ENCODE measurements around the gene GAS7.
"Not testable (repeated sequence)": the region's sequence is repeated elsewhere in the genome, so short reads cannot be mapped to it uniquely, and the experiment has no call there.

Gene GAS7

DNA sequence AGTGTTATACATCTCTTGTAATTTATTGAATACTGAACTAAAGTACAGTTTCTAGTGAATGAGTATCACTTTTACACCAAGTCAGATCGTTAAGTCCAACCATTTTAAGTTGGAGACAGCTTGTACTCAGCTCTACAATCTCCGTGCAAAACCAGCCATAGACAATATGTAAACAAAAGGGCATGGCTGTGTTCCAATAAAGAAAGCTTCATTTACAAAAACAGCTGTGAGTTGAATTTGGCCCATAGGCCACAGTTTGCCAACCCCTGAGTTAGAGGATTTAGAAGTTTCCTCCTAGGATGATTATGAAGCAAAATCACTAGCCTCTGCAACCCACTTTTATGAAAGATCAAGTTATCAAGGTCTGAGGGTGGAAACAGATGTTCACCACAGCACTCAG, 187.7 kb downstream of the GAS7 start:
- DNase-seq: no peak

DNA sequence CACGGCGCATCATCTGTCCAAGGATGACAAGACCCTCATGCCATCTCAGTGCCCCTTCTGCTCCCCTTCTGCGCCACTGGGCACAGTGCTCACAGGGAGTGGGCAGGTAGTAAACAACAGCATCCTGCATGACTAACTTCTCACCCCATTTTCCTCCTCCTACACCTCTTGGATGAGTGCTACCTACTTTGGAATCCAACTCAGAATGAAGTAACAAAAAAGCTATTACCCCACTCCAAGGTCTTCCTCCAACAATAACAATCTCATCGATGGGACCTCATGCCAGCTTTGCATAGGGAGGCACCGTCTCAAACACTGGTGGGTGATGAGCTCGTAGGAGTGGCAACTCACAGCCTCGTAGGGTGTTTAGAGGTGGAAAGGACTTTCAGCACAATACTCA, 194.7 kb downstream of the GAS7 start:
- no peak for DNase-seq

DNA sequence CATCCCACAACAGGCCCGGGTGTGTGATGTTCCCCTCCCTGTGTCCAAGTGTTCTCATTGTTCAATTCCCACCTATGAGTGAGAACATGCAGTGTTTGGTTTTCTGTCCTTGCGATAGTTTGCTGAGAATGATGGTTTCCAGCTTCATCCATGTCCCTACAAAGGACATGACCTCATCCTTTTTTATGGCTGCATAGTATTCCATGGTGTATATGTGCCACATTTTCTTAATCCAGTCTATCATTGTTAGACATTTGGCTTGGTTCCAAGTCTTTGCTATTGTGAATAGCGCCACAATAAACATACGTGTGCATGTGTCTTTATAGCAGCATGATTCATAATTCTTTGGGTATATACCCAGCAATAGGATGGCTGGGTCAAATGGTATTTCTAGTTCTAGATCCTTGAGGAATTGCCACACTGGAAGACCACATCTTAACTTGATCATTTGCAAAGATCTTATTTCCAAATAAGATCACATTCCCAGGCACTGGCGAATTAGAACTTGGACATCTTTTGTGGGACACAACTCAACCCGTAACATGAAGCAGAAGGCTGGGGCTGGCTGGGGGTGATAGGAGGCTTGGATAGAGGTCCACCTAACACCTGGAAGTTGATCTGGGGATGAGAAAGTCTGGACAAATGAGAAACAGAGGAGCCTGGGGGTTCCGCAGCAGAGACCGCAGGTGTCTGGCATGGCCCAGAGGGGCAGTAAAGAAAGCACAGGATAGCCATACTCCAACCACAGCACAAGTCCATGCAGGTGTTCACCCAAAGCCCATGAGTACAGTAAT, 195.6 kb downstream of the GAS7 start:
- DNase-seq: not testable (repeated sequence)

DNA sequence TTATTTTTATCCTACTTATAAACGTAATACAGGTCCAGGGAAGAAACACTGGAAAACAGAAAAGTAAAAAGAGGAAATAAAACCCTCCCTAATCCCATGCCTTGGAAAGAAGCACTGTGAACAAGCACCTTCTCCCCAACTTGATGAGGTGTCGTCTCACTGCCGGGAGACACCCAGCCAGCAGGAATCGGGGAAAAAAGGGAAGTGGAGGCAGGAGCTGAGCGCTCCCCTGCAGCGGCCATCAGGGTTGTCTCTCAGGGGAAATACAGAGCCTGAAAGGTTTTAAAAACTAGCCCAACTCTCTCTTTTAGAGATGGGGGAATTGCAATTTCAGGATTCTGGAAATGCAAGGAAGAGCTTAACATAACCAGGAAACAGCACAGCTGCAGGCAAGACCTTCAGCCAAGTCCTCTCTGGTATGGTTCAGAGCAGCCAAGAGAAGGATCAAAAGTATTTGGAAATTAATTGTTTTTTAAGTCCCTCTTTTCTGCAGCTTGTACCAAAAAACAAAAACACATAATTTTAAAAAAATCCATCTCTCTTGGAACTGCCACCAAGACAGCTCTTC, 197.0 kb downstream of the GAS7 start:
- no peak for DNase-seq

DNA sequence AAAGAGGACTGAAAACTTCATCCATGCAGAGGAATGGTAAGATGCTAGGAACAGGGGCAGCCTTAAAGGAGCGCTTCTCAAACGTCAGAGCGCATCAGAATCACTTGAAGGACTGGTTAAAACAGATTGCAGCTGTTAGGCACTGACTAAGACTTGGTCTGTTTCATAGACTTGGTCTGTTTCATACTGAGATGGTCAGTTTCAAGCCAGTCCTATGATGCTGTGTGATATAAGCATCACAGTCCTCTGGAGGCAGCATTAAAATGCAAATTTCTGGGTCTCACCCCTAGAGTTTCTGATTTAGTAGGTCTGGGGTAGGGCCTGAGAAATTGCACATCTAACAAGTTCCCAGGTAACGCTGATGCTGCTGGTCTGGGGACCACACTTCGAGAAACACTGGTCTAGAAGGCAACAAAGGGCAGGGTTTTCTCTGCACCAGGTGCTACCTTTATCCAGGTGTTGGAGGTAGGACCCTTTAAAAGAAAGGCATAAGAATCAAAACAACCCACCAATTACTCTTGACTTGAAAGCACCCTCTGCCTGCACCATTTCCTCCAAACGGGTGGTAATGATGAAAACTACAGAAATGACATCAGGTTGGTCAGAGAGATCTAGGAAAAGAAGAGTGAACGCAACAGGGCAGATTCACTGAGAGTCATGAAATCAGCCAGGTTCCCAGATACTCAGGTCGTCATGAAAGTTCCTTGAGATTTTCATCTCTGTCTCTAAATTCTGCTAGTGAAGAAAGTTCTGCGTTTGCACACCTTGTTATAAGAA, 198.3 kb downstream of the GAS7 start:
- DNase-seq: no peak

DNA sequence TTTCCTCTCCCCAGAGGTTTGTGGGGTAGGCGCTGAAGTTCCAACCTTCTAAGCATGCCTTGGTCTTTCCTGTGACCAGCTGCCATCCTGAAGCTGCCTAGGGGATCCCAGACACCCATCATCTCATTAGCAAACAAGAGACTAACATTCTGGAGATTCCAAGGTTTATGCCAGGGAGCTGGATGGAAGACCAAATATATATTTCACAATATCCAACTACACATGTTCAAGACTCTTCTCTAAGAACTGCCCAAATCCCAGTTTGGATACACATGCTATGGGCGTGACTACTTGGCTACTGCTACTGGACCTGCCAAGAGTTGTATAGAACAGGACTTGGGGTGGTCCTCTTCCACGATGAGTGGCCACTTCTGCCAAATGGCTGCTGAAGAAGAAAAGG, 200.3 kb downstream of the GAS7 start:
- DNase-seq: no peak

DNA sequence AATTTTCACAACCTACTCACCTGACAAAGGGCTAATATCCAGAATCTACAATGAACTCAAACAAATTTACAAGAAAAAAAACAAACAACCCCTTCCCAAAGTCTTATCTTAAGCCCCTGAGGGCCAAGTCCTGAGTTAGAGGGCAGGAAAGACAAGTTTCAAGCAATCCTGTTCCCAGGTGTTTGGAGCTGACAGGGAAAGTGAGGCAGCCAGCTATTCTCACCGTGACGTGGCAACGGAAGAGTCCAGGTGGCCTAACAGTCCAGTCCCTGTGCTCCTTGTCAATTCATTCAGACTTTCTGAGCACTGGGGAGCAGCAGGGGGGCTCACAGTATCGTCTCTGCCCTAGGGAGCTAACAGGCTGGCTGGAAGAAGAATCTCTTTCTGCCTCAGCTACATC, 203.6 kb downstream of the GAS7 start:
- DNase-seq: no peak

DNA sequence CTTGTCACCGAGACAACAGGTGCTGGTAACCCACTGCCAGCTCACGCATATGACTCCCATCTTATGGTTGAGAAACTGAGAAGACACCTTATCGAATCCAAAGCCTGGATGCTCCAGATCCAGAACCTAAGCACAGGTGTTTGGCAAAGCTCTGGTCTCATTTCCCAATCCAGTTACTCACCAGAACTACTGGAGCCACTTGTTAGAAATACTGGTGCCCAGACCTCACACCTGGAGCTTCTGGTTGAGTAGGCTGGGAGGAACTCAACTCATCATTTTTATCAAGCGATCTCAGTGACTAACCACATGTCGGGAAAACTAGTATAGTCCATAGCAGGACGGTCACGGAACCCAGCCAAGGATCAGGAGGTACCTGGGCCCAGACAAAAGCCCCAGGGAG, 206.6 kb downstream of the GAS7 start:
- DNase-seq: no peak

DNA sequence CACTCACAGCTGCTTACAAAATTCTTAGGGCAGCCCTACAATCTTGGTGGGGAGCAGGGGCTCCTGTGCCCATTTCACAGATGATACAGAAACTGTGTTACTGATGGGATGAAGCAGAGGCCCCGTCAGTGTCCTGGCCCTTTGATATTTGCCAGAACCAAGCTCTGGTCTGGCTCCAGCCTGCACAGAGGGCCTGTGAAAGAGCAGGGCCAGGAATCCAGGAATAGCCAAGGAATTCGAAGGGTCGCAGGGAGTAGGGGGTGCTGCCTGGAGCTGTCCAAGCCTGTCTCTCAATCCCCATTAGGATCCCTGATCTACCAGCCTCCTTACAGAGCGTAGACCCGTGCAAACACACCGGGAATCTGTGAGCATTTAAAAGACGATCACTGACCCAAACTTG, 207.1 kb downstream of the GAS7 start:
- no peak for DNase-seq

DNA sequence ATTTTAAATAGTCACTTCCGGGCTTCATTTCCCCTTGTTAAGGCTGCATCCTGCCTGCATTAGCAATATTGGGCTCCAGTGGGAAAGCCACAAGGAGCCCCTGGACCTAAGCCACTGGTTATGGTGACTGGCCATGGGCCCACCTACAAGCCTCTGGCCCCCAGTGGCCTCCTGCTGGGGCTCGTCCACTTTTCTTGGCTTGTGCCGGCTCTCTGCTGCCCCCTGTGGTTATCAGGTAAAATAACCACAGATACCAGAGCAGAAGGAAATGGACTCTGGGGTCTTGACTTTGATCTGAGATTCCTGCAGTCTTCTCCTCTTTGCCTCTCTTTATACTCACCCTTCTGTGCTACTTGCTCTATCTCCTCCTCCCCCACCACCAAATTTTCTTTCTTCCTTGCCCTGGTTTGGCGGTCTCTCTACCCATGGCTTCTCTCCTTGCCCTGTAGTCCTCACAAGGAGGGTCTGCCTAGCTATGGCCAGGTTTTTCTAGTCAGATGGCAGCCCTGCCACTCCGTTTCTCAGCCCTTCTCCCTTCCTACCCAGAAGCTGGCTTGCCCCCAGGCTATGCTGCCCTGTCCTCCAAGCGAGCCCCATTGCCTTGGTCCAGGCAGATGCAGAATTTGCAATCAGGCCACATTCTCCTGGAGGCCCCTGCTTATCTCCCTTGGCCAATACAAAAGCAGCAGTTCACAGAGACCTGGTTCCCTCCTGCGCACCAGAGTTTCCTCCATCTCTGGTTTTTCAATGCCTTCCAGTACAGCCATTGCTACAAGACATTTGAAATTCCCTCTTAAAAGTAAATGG, 210.4 kb downstream of the GAS7 start:
- DNase-seq: no peak

DNA sequence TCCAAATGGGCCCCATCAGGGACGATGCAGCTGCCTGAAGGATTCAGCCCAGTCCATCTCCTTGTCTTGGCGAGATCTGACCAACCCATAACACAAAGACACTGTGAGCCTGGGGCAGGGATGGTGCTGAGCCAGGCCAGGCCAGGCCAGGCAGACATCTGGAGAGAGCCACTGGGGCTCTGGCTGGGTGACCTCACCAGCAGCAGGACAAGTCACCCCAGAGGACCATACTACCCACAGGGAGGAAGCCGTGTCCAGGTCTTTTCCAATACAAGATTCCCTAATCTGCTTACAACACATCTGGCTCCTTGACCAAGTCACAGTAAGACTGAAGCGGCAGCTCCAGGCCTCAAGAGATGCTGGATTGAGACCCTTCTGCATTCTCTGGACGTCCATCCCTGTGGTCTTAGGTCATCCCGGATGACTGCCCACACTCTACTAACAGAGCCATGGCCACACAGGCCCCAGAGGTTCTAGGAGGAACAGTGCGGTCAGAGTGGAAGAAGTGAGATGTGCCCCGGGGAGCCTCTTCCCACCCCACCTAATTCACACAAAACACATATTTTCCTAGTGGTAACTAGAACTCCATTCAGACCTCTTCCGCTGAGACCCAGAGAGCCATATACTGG, 211.5 kb downstream of the GAS7 start:
- no peak for DNase-seq

DNA sequence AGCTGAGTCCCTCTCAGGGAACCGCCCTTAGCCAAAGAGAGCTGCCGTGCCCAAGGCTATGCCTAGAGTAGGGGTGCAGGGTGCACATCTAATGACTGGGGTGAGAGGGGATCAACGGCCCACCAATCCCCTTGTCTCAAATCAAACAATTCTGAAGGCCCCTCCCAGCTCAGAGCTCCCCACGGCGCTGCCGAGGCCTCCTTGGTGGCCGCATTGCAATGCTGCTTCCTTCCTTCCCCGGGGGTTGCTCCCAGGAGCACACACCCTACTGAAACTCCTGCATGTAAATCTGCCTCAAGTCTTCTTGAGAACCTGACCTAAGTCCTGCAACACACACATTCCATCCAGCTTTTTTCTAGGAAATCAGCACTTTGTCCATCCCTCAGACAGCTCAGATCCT, 212.8 kb downstream of the GAS7 start:
- DNase-seq: no peak

DNA sequence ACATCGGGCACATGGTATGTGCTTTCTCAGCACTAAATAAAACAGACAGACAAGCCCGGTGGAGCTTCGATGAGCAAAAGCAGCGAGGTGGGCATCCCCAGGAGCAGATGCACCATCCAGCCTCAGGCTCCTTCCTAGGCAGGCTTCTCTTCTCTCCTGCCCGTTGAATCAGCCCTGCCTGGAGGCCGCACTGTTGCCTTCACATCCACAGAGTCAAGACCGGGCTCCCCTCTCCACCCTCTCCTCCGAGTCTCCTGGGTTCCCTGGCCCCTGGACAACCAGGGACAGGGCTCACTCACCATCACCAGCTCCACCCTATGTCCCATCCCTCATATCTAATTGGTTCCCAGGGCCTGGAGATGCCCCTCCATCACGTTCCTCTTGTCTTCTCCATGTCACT, 213.6 kb downstream of the GAS7 start:
- DNase-seq: no peak

DNA sequence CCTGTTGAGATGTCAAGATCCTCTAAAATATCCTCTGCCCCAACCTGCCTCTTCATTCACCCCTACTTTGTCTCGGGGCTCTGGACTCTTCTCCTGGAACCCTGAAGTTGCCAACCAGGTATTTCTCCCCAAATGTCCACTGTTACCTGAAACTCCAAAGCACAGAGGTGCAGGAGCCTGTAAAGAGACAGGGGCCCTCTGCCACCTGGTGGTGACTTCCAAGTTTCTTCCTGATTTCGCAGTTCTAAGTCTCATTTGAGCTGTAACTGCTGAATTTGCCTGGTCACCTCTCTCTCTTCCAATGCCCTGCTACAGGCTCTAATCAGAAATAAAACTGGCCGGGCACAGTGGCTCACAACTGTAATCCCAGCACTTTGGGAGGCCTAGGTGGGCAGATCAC, 216.2 kb downstream of the GAS7 start:
- DNase-seq: no peak

DNA sequence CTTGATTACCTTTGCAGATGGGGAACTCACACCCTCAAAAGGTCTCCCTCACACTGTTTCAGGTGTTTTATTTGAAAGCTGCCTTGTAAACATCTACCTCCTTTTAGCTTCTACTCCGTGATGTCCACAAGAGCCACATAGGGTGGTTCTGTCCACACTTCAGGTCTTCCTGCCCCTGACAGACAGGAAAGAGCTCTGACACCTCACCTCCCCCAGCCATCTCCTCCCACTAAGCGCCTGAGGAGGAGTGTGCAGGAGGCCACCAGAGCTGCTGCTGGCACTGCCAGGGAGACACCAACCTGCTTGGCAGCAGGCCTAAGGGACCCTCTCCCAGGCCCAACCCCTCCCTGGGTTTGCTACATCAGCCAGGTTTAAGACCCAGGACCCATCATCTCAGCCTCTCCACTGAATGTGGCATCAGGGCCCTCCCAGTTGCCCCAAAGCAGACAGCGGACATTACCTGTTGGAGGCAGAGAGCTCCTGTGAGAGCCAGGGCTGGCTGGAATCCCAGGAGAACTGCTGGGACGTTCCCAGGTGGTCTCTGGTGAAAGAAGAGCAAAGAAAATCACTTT, 217.0 kb downstream of the GAS7 start:
- DNase-seq: no peak

DNA sequence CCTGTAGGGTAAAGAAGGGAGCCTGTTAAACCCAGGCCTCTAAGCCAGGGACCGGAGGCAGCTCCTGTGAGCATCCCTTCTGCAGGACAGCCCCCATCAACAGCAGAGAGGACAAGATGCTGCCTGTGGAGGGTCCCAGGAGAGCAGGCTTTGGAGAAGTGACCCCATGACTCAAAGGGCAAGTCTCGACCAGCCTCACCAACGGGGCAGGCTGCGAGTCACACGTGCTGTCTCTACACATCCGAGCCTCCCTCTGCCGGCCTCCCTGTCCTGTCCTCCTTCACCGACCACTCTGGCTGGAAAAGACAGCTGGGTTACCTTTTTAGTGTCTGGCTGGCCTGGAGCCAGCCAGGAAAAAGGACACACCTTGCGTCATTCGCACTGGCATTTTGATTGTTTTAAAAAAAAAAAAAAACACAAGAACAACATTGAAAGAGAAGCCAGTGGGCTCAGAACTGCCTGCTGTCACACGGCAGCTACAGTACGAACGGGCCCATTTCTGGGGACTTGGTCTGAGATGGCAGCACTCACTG, 218.9 kb downstream of the GAS7 start:
- no peak for DNase-seq

DNA sequence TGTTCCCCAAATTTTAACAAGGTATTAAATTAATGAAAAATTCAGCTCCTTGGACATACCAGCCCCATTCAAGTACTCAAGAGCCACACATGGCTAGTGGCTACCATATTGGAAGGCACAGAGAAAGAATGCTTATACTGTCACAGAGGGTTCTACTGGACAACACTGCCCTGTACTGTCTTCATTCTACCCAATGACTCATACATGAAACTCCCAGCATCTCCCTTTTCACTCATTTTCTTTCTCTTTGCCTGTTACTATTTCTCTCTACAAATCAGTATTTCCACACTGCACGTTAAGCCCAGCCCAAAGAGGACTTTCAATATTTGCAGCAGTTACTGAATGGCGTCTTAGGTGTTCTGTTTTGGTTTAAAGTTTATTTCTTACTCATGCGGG, 221.2 kb downstream of the GAS7 start:
- no peak for DNase-seq

DNA sequence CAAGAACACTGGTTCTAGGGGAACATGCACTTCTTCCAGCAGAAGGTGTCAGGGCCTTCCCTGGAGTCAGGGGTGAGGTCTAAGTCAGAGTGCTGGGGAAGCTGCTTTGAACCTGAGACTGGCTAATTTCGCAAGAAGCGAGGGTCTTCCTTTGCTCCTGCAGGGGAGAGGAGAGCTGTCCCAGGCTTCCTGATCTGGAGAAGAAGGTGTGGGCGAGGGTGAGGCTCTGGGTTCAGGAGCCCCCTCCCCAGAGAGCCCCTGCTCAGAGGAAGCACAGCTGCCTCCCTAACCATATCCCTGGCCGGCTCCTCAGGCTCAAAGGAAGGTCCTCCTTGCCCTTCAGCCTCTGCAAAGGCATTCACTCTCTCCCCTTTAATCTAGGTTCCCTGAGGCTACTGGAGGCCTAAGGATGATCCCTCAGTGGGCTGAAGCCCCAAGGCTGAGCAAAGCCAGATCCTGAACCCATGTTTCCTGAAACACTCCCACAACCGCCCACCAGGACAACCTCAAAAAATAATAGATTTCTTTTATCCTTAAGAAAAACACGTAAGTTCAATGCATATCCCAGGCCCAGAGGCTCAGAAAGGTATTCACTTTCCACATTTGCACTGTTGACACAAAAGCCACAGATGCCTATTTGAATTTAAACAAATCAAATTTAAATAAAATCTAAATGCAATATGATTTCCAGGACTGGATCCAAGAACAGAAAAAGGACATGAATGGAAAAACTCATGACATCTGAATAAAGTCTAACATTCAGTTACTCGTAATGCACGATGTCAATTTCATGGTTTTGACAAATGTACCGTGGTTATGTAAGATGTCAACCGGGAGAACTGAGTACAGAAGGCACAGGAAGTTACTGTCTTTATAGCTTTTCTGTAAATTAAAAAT, 221.9 kb downstream of the GAS7 start:
- peak; percentile 49 for DNase-seq

DNA sequence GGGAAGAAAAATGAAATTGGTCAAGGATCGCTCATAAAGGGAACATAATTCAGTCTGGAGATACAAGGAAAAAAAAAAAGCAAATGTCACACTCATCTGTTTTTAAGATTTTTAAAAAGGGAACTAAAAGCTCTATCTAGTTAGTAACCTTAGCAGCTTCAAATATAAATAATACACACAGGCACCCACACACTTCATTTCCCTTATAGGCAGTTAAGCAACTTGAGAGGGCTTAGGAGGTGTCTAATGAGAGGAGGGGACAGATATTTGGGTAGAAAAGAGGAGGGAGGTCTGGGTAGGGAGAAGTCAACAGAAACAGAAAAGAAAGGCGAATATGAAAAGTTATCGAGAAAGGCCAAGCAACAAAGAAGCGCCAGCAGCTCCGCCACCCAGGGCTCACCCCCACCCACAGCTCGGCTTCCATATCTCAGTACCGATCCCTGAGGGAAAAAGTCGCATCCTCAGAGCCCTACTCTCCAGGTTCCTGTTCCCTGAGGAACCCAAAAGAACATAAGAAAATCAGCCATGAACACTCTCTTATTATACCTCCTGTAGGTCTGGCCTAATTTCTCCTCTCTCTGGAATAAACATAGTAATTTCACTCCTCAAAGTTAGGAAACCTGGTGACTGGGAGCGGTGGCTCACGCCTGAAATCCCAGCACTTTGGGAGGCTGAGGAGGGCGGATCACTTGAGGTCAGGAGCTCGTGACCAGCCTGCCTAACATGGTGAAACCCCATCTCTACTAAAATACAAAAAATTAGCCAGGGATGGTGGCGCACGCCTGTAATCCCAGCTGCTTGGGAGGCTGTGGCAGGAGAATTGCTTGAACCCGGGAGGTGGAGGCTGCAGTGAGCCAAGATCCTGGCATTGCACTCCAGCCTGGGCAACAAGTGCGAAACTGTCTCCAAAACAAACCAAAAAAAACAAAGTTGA, 223.7 kb downstream of the GAS7 start:
- no peak for DNase-seq
